ENCODE measurements around the gene CAPN6.

DNA sequence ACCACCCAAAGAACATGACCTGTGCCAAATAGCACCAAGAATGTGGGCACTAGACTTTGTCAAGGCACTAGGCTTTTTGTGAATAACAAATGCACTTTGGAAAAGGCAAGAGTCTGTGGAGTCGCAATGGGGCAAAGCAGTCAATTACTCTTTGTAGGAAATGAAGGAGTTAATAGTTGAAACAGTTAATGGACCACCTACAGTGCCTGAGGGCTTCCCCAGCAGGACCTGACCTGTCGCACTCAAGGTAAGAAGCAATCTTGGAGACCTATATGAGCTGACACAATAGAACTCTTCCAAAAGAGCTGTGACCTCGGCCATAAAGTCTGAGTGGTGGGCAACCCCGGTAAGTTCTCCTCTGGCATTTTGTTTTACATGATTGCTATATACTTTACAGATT lies 49.2 kb upstream of the CAPN6 start:
- TF ChIP-seq, protein P1, sequence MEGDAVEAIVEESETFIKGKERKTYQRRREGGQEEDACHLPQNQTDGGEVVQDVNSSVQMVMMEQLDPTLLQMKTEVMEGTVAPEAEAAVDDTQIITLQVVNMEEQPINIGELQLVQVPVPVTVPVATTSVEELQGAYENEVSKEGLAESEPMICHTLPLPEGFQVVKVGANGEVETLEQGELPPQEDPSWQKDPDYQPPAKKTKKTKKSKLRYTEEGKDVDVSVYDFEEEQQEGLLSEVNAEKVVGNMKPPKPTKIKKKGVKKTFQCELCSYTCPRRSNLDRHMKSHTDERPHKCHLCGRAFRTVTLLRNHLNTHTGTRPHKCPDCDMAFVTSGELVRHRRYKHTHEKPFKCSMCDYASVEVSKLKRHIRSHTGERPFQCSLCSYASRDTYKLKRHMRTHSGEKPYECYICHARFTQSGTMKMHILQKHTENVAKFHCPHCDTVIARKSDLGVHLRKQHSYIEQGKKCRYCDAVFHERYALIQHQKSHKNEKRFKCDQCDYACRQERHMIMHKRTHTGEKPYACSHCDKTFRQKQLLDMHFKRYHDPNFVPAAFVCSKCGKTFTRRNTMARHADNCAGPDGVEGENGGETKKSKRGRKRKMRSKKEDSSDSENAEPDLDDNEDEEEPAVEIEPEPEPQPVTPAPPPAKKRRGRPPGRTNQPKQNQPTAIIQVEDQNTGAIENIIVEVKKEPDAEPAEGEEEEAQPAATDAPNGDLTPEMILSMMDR (optimal IDR thresholded peaks at IDR 0.05 in 1 of 3, IDR thresholded peaks at IDR 0.05 in 1 of 3, conservative IDR thresholded peaks at IDR 0.05 in 1 of 3; ENCODE audit: extremely low read depth in 1 of 3, insufficient read depth in 2 of 3, low read length in 3 of 3) = no peak
- no peak for TF ChIP-seq EZH2 (IDR thresholded peaks at IDR 0.05; ENCODE audit: low read length)
